ENCODE results near the gene MTREX.
"Not testable (repeated sequence)": the region's sequence is repeated elsewhere in the genome, so short reads cannot be mapped to it uniquely, and the experiment has no call there.

Gene MTREX

GRCh38 chr5:55307383-55308253 lies at the start of gene MTREX, which contains the start of gene DHX29:
TSS of gene MTREX (plus strand) at chr5:55307989. CDS start at chr5:55308014, 25 bp downstream.
TSS of gene DHX29 (minus strand) at chr5:55307694. CDS start at chr5:55307573, 121 bp downstream.
- DNase-seq, result peak; percentile 89

- DNase-seq, result no peak
These were observed 49.5 kb upstream of the MTREX start for GRCh38 chr5:55258339-55258738.

GRCh38 chr5:55276771-55277170 lies 31.0 kb upstream of the MTREX start:
- DNase-seq, result no peak

- no peak for DNase-seq
These were observed 29.0 kb upstream of the MTREX start for GRCh38 chr5:55278778-55279177.

- no peak for DNase-seq
These were observed 21.3 kb upstream of the MTREX start for GRCh38 chr5:55286411-55286933.

- no peak for DNase-seq
These were observed 18.0 kb upstream of the MTREX start for GRCh38 chr5:55289808-55290207.

GRCh38 chr5:55290991-55291390 lies 16.8 kb upstream of the MTREX start:
- no peak for DNase-seq

- no peak for DNase-seq
These were observed 12.9 kb upstream of the MTREX start for GRCh38 chr5:55294935-55295334.

- DNase-seq, result no peak
These were observed 6.9 kb upstream of the MTREX start for GRCh38 chr5:55300890-55301289.

GRCh38 chr5:55303238-55303690 lies 4.5 kb upstream of the MTREX start:
- DNase-seq, result no peak

GRCh38 chr5:55304584-55304983 lies 3.2 kb upstream of the MTREX start:
- no peak for DNase-seq

- DNase-seq, result no peak
These were observed 2.4 kb upstream of the MTREX start for GRCh38 chr5:55305345-55305744.

GRCh38 chr5:55306641-55307382 lies 977 bp upstream of the MTREX start:
- no peak for DNase-seq

- no peak for DNase-seq
These were observed 556 bp downstream of the MTREX start for GRCh38 chr5:55308254-55308836.

- DNase-seq, result no peak
These were observed 6.3 kb downstream of the MTREX start for GRCh38 chr5:55313870-55314617.

GRCh38 chr5:55316289-55316688 lies 8.5 kb downstream of the MTREX start:
- no peak for DNase-seq

- no peak for DNase-seq
These were observed 9.0 kb downstream of the MTREX start for GRCh38 chr5:55316837-55317236.

GRCh38 chr5:55318237-55318636 lies 10.4 kb downstream of the MTREX start:
- not testable (repeated sequence) for DNase-seq

GRCh38 chr5:55319491-55319890 lies 11.7 kb downstream of the MTREX start:
- no peak for DNase-seq

- no peak for DNase-seq
These were observed 12.8 kb downstream of the MTREX start for GRCh38 chr5:55320571-55320970.

GRCh38 chr5:55324006-55324405 lies 16.2 kb downstream of the MTREX start:
- no peak for DNase-seq

- peak; percentile 16 for DNase-seq
These were observed 17.1 kb downstream of the MTREX start for GRCh38 chr5:55324815-55325418.

All from NCI-H345 (cell line).